GM10248 (cell line): Measurements from ENCODE around the gene CYP26C1.

Experiments used
- CTCF ChIA-PET: fragments of 300-600 bp; sonication (Branson Sonifier 250); formaldehyde crosslinking; extraction: SDS; loops from one replicate; lab custom pipeline; 2021; ENCODE audit warnings: antibody characterized with exemption; lab: Yijun Ruan, JAX
- POLR2A ChIA-PET: fragments of 350-650 bp; sonication (Branson Sonifier 250); formaldehyde crosslinking; extraction: SDS; loops from one replicate; lab custom pipeline; 2020; ENCODE audit warnings: antibody characterized with exemption; lab: Yijun Ruan, JAX
- DNase-seq: peaks from one replicate; pipeline ENCODE4 v3.0.0; 2012; ENCODE audit errors: extremely low spot score
- CTCF ChIP-seq: IDR thresholded peaks from 2 replicates; pipeline ENCODE4 v1.5.1; 2012; ENCODE audit warnings: mild to moderate bottlenecking, low read depth; ENCODE audit errors: extremely low read depth, missing control alignments, control extremely low read depth

Gene CYP26C1

DNA sequence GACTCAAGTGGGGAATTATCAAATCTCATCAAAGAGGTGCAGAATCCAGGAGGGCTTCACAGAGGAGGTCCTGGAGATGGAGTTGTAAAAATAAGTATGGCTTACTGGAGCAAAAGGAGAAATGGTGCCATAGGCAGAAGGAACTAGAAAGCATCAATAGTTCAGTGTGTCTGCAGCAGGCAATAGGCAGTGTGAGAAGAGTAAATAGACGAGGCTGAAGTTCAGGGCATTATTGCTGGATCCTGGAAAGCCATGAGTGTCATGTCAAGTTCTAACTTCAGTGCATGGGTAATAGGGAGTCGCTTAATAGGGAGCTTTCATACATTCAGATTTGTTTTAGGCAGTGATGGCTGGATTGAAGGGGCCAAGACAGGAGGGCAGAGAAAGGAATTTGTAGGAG lies 52.4 kb downstream of the CYP26C1 start:
- DNase-seq = no peak
- POLR2A ChIA-PET = no interaction called here
- TF ChIP-seq CTCF = no peak
- CTCF ChIA-PET = interaction anchor here (1.7 kb wide), 1 partner anchor 369 kb away, joined by 4 read pairs; the partner anchor contains the start of gene MYOF

- TF ChIP-seq CTCF = peak; percentile 79
- ChIA-PET POLR2A (no interaction called here), CTCF (interaction anchor here (0.6 to 2.9 kb wide), 23 partner anchors 9 to 393 kb away, joined by 3 to 17 read pairs (median 4); no protein-coding TSS in a partner anchor)
- peak; percentile 67 for DNase-seq
Measured at GRCh38 chr10:93115661-93116383, 55.2 kb downstream of the CYP26C1 start.
